ENCODE data around the gene ZCCHC9.

ZCCHC9 gene

GRCh38 chr5:81359881-81360280, 58.5 kb downstream of the ZCCHC9 start:
- no peak for DNase-seq

- no peak for DNase-seq
Measured at GRCh38 chr5:81360640-81361039, 59.3 kb downstream of the ZCCHC9 start.

- no peak for DNase-seq
Measured at GRCh38 chr5:81361600-81361999, 60.2 kb downstream of the ZCCHC9 start.

Data from fibroblast of skin of abdomen (primary cell).